Spinal cord (tissue), 4 donors: ENCODE data around the gene ATF1. TPM values are rescaled to one million over a fixed set of nuclear protein-coding genes. Genes with fewer than 3 reads are reported as not detected.

Experiments
- polyA plus RNA-seq, 2 donors: library from polyadenylated mRNA; unstranded; fragments of 120-200 nt; gene quantifications; one replicate each; pipeline ENCODE4 v1.2.1, GENCODE V29; 2013; ENCODE audit not compliant: insufficient read length in 2 of 2
- small RNA-seq: library from RNA; depleted of rRNA; stranded (forward); fragments of <200 nt; gene quantifications from one replicate; pipeline ENCODE3, GENCODE V24; 2014; ENCODE audit warnings: low replicate concordance
- total RNA-seq, 2 donors: library from RNA; depleted of rRNA in 1 of 2; stranded (reverse); fragments of 120-200 nt in 1 of 2; fragments of >200 nt in 1 of 2; gene quantifications; one replicate each; pipeline versions ENCODE4 v1.2.3 to v1.2.4, GENCODE V29; 2013 to 2014

ATF1 gene
- total and polyA plus RNA-seq, 4 donors: 17.8 to 49.3 (median 21.7) TPM

Small RNA genes lying within 50 kb of the gene (small RNA-seq; reads per million reads assigned to genes)
- not detected for gene AC013244.2
- not detected for gene RF00019
- gene RN7SL519P: not detected

Other genes with a start within 250 kb of the ATF1 start
- not detected for gene TMPRSS12, start 78.8 kb downstream of the ATF1 start, total RNA-seq
- under 1 TPM; 0.12 to 0.19 TPM for gene TMPRSS12, start 78.8 kb downstream of the ATF1 start, polyA plus RNA-seq
- gene HIGD1C, start 188.4 kb downstream of the ATF1 start, total RNA-seq: not detected
- gene HIGD1C, start 188.4 kb downstream of the ATF1 start, polyA plus RNA-seq: under 1 TPM in 1 of 2 donors, not detected in 1; 0.53 TPM